Type B pancreatic cell (in vitro differentiated cells): Measurements from ENCODE around the gene TUBG1. TPM values are rescaled to one million over a fixed set of nuclear protein-coding genes. Genes with fewer than 3 reads are reported as not detected.

Experiments used
- DNase-seq: peaks from one replicate; pipeline ENCODE4 v3.0.0; 2021; ENCODE audit warnings: mixed read lengths; ENCODE audit not compliant: unreplicated experiment; ENCODE audit errors: extremely low spot score
- H3K27ac Mint-ChIP-seq: 2 replicates; pipeline ENCODE4 v1.8.0; 2021; ENCODE audit warnings: mild to moderate bottlenecking, mixed read lengths
- H3K27me3 Mint-ChIP-seq: 2 replicates; pipeline ENCODE4 v1.8.0; 2021; ENCODE audit warnings: mixed read lengths
- H3K36me3 Mint-ChIP-seq: 2 replicates; pipeline ENCODE4 v1.8.0; 2021; ENCODE audit warnings: mixed read lengths
- H3K4me1 Mint-ChIP-seq: one replicate; pipeline ENCODE4 v1.8.0; 2021; ENCODE audit warnings: mixed read lengths; ENCODE audit not compliant: unreplicated experiment
- H3K4me3 Mint-ChIP-seq: 2 replicates; pipeline ENCODE4 v1.8.0; 2021; ENCODE audit warnings: mild to moderate bottlenecking, mixed read lengths
- H3K9me3 Mint-ChIP-seq: 2 replicates; pipeline ENCODE4 v1.8.0; 2021; ENCODE audit warnings: mixed read lengths
- CTCF ChIP-seq: fragments of 200-600 bp; sonication (generic); conservative IDR thresholded peaks from 2 replicates; pipeline ENCODE4 v1.5.0; 2021; ENCODE audit warnings: antibody characterized with exemption, mild to moderate bottlenecking
- total RNA-seq: library from RNA; stranded (reverse); gene quantifications from 2 replicates; pipeline ENCODE4 v1.2.1, GENCODE V29; 2021; ENCODE audit warnings: low replicate concordance

The TUBG1 gene
- total RNA-seq, 1 donor from 2014 or later = 63.2 TPM

GRCh38 chr17:42640121-42640520, 30.6 kb downstream of the TUBG1 start:
- no peak for TF ChIP-seq CTCF
- DNase-seq = no peak
- H3K4me3 Mint-ChIP-seq = no peak overlapping the region
- H3K27ac Mint-ChIP-seq = no peak overlapping the region
- H3K9me3 Mint-ChIP-seq = no peaks in the 10 kb centered on the region
- H3K4me1 Mint-ChIP-seq = peaks cover 8% of the 10 kb centered on the region
- peaks cover 8% of the 10 kb centered on the region for H3K27me3 Mint-ChIP-seq
- H3K36me3 Mint-ChIP-seq = no peaks in the 10 kb centered on the region

- H3K9me3 Mint-ChIP-seq = no peaks in the 10 kb centered on the region
- no peak overlapping the region for H3K4me3 Mint-ChIP-seq
- no peak for DNase-seq
- no peak for TF ChIP-seq CTCF
- peaks cover 8% of the 10 kb centered on the region for H3K4me1 Mint-ChIP-seq
- no peak overlapping the region for H3K27ac Mint-ChIP-seq
- H3K27me3 Mint-ChIP-seq = peaks cover 8% of the 10 kb centered on the region
- no peaks in the 10 kb centered on the region for H3K36me3 Mint-ChIP-seq
Measured at GRCh38 chr17:42642336-42642735, 32.9 kb downstream of the TUBG1 start.

- Mint-ChIP-seq H3K27ac (no peak overlapping the region), H3K27me3 (peaks cover under 1% of the 10 kb centered on the region), H3K36me3 (no peaks in the 10 kb centered on the region), H3K4me1 (peaks cover 1% of the 10 kb centered on the region), H3K4me3 (no peak overlapping the region), H3K9me3 (no peaks in the 10 kb centered on the region)
- no peak for DNase-seq
- no peak for TF ChIP-seq CTCF
Measured at GRCh38 chr17:42647778-42648177, 38.3 kb downstream of the TUBG1 start.

- Mint-ChIP-seq H3K4me1 (peaks cover 11% of the 10 kb centered on the region), H3K27me3 (peaks cover 5% of the 10 kb centered on the region), H3K36me3 (no peaks in the 10 kb centered on the region), H3K4me3 (no peak overlapping the region), H3K27ac (no peak overlapping the region), H3K9me3 (no peaks in the 10 kb centered on the region)
- no peak for TF ChIP-seq CTCF
- no peak for DNase-seq
Measured at GRCh38 chr17:42651392-42651791, 41.9 kb downstream of the TUBG1 start.

- Mint-ChIP-seq H3K4me1 (peaks cover 11% of the 10 kb centered on the region), H3K27ac (peak overlapping the region; percentile 45), H3K4me3 (peak overlapping the region; percentile 76), H3K9me3 (peaks cover 5% of the 10 kb centered on the region), H3K27me3 (peaks cover 5% of the 10 kb centered on the region), H3K36me3 (no peaks in the 10 kb centered on the region)
- TF ChIP-seq CTCF = no peak
- DNase-seq = no peak
Measured at GRCh38 chr17:42653179-42654124, 44.0 kb downstream of the TUBG1 start.
